DND-41 (cell line): ENCODE measurements around the gene PCSK4.

ENCODE experiments used
- EZH2 ChIP-seq: IDR thresholded peaks from 3 replicates; pipeline ENCODE4 v1.6.1; 2012; ENCODE audit warnings: borderline replicate concordance, low read depth, mild to moderate bottlenecking, moderate library complexity, low read length, inconsistent platforms; ENCODE audit not compliant: severe bottlenecking
- TF ChIP-seq, protein P1 (sequence below): IDR thresholded peaks from 2 replicates; pipeline ENCODE4 v1.5.1; 2012; ENCODE audit warnings: borderline replicate concordance, low read length, moderate library complexity, mild to moderate bottlenecking; ENCODE audit not compliant: poor library complexity, severe bottlenecking; ENCODE audit errors: extremely low read depth

DNA sequence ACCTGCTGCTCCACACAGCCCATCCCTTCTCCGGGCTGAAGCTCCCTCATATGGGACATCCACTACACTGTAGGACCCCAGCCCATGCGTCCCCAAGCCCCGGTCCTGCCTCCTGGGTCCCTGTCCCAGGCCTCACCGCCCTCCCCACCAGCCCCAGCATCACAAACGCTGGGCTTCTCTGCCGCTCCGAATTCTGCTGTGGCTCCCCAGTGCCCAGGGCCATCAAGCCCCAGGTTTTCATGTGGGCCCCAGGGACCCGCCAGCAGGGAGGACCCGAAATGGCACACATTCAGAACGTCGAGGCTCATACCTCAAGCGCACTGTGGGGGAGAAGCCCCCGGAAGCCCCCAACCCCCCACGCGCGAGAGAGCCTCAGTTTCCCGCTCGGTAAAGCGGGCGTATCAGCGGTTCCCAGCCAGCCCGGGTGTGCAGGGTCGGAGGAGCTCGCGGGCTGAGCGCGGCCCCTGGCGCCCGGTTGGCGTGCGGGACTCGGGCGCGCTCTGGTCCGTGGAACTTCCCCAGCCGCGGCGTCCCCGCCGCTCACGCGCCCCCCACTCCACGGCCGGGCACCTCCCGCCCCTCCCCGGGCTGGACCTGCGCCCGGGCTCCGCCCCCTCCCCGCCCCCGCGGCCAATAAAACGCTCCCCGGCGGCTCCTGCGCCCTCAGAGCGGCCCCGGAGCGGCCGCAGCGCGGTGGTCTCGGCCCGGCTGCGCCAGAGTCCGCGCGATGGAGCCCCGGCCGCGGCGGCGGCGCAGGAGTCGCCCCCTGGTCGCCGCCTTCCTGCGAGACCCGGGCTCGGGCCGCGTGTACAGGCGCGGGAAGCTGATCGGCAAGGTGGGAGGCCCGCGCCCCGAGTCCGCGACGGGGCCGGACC is 33.5 kb upstream of the PCSK4 start, which contains the start of gene PLK5:
- TF ChIP-seq, protein P1, sequence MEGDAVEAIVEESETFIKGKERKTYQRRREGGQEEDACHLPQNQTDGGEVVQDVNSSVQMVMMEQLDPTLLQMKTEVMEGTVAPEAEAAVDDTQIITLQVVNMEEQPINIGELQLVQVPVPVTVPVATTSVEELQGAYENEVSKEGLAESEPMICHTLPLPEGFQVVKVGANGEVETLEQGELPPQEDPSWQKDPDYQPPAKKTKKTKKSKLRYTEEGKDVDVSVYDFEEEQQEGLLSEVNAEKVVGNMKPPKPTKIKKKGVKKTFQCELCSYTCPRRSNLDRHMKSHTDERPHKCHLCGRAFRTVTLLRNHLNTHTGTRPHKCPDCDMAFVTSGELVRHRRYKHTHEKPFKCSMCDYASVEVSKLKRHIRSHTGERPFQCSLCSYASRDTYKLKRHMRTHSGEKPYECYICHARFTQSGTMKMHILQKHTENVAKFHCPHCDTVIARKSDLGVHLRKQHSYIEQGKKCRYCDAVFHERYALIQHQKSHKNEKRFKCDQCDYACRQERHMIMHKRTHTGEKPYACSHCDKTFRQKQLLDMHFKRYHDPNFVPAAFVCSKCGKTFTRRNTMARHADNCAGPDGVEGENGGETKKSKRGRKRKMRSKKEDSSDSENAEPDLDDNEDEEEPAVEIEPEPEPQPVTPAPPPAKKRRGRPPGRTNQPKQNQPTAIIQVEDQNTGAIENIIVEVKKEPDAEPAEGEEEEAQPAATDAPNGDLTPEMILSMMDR = no peak
- TF ChIP-seq EZH2 = no peak
